Ascending aorta (tissue), 2 donors: ENCODE measurements around the gene ARHGAP32. TPM values are rescaled to one million over a fixed set of nuclear protein-coding genes. Genes with fewer than 3 reads are reported as not detected.
"Not testable (repeated sequence)": the region's sequence is repeated elsewhere in the genome, so short reads cannot be mapped to it uniquely, and the experiment has no call there.

Source experiments
- DNase-seq, 2 donors: peaks; one replicate each; pipeline ENCODE4 v3.0.0-alpha.2; 2019; ENCODE audit warnings: low spot score in 2 of 2
- H3K27ac ChIP-seq, 2 donors: fragments of 200-600 bp; sonication (generic); one replicate each; pipeline ENCODE4 v1.5.1; 2016 to 2017; ENCODE audit warnings: mild to moderate bottlenecking in 1 of 2
- H3K27me3 ChIP-seq: fragments of 200-600 bp; sonication (generic); one replicate; pipeline ENCODE4 v1.5.1; 2017
- H3K36me3 ChIP-seq, 2 donors: fragments of 200-600 bp; sonication (generic); one replicate each; pipeline ENCODE4 v1.5.1; 2016
- H3K4me1 ChIP-seq, 2 donors: fragments of 200-600 bp; sonication (generic); one replicate each; pipeline ENCODE4 v1.5.1; 2016 to 2017; ENCODE audit warnings: mild to moderate bottlenecking in 1 of 2
- H3K4me3 ChIP-seq, 2 donors: fragments of 200-600 bp; sonication (generic); one replicate each; pipeline ENCODE4 v1.5.1; 2016 to 2017; ENCODE audit warnings: mild to moderate bottlenecking in 1 of 2
- H3K9me3 ChIP-seq, 2 donors: fragments of 200-600 bp; sonication (generic); one replicate each; pipeline ENCODE4 v1.5.1; 2016
- intact Hi-C: fragments of 100-400 bp; cut with DNase I; formaldehyde crosslinking; loops from one replicate; pipeline ENCODE4 v1.15.1; 2023
- total RNA-seq: library from RNA; depleted of rRNA; stranded (reverse); fragments of >200 nt; gene quantifications from one replicate; pipeline ENCODE4 v1.1.0, GENCODE V29; 2016
- TF ChIP-seq, protein P1 (sequence below), 3 experiments: fragments of 200-600 bp in 2 of 3; fragments of 450-650 bp in 1 of 3; sonication (generic) in 2 of 3; IDR thresholded peaks; one replicate each; pipeline ENCODE4 v1.5.1; 2016 to 2019; ENCODE audit warnings: antibody characterized with exemption in 3 of 3, mild to moderate bottlenecking in 1 of 3, moderate library complexity in 1 of 3

Gene ARHGAP32
- total RNA-seq, 1 donor from 2014 or later = 4.9 TPM

DNA sequence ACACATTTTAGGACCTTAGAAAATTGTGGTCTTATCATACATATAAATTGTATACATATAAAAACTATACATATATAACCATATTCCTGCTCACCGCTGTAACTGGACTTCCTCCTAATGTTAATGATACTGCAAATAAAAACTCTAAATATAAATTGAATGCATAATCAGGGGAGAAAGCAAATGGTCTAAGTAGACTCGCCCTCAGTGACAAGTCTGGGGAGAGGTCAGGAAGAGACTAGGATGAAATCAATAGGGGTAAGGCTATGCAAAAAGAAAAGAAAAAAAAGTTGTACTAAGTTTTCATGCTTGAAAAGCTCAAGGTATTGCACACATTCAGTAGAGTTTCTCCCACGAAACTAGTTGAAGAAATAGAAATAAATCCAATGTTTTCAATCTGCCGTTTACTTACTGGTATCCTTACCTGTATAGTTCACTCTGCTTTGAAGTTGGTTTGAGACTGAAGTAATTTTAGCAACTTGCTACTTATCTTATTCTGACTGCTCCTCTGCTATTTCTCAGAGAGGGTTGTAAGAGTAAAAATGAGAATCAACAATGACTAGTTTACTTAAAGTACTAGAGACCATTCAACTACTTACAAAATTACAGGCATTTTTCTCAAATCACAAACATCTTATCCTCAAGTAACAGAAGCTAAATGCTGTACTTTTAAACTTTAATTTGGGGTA lies 12.2 kb upstream of the ARHGAP32 start:
- Histone ChIP-seq H3K4me1 (no peaks in the 10 kb centered on the region), H3K27ac (no peak overlapping the region), H3K27me3 (no peaks in the 10 kb centered on the region), H3K4me3 (no peak overlapping the region), H3K36me3 (no peaks in the 10 kb centered on the region), H3K9me3 (no peaks in the 10 kb centered on the region)
- intact Hi-C loops = no loop called here
- TF ChIP-seq, protein P1, sequence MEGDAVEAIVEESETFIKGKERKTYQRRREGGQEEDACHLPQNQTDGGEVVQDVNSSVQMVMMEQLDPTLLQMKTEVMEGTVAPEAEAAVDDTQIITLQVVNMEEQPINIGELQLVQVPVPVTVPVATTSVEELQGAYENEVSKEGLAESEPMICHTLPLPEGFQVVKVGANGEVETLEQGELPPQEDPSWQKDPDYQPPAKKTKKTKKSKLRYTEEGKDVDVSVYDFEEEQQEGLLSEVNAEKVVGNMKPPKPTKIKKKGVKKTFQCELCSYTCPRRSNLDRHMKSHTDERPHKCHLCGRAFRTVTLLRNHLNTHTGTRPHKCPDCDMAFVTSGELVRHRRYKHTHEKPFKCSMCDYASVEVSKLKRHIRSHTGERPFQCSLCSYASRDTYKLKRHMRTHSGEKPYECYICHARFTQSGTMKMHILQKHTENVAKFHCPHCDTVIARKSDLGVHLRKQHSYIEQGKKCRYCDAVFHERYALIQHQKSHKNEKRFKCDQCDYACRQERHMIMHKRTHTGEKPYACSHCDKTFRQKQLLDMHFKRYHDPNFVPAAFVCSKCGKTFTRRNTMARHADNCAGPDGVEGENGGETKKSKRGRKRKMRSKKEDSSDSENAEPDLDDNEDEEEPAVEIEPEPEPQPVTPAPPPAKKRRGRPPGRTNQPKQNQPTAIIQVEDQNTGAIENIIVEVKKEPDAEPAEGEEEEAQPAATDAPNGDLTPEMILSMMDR (IDR thresholded peaks at IDR 0.05) = no peak
- no peak for DNase-seq

DNA sequence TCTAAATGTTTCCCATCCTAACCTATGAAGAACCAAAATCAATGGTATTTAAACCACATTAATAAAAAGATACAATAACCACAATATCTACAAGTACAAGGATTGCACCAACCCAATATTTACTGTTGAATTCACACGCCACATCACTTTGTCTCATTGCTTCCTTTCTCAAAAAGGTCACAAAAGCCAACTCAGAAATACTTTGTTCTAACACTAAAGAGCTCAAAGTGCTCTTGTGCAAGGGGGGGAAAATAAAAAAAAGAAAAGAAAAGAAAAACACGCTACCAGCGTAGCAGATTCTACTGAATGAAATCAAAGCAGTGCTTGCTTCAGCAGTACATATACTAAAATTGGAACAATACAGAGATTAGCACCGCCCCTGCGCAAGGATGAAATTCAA lies 10.5 kb upstream of the ARHGAP32 start:
- Histone ChIP-seq H3K4me3 (no peak overlapping the region), H3K27me3 (no peaks in the 10 kb centered on the region), H3K36me3 (no peaks in the 10 kb centered on the region), H3K27ac (no peak overlapping the region), H3K9me3 (no peaks in the 10 kb centered on the region), H3K4me1 (no peaks in the 10 kb centered on the region)
- DNase-seq = no peak
- TF ChIP-seq, protein P1 (IDR thresholded peaks at IDR 0.05) = no peak
- intact Hi-C loops = no loop called here

DNA sequence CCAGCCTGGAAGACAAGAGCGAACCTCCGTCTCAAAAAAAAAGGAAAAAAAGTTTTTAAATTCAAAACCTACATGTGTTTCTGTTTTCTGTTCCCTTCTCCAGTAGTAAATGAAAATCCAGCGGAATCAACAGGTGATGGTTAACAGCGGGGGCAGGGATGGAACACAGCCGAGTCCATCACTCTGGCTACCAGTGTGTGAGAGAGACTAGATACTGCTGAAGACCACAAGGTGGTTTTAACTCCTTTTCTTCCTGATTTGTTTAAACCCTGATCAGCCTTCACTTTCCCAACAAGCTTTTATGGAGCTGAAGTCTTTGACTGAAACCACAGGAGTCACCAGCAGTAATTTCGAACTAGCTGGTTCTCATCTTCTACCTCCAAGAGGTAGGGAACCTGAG lies 3.6 kb upstream of the ARHGAP32 start:
- Histone ChIP-seq H3K27ac (no peak overlapping the region), H3K27me3 (no peaks in the 10 kb centered on the region), H3K4me3 (no peak overlapping the region), H3K9me3 (no peaks in the 10 kb centered on the region), H3K36me3 (no peaks in the 10 kb centered on the region), H3K4me1 (no peaks in the 10 kb centered on the region)
- no peak for DNase-seq
- intact Hi-C loops = no loop called here
- TF ChIP-seq, protein P1 (IDR thresholded peaks at IDR 0.05) = no peak

DNA sequence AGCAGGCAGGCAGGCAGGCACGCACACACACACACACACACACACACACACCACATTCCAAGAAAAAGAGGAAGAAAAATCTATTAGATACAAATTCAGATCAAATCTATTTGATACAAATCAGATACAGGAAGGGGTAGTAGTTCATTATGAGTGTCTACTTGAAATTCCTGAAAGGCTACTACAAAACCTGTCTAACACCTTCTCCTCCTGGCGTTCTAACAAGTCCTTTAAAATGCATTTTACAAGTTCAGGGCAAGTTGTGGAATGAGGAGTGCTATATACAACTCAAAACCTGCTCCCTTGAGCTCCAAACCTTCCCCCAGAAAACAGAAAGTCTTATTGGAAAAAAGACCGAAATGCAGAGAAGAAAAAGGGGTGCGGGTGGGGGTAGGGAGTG lies 476 bp downstream of the ARHGAP32 start:
- TF ChIP-seq, protein P1 (IDR thresholded peaks at IDR 0.05) = no peak
- no peak for DNase-seq
- H3K9me3 ChIP-seq = no peaks in the 10 kb centered on the region
- no peaks in the 10 kb centered on the region for H3K4me1 ChIP-seq
- no peaks in the 10 kb centered on the region for H3K27me3 ChIP-seq
- H3K27ac ChIP-seq = no peak overlapping the region
- no peaks in the 10 kb centered on the region for H3K36me3 ChIP-seq
- no peak overlapping the region for H3K4me3 ChIP-seq
- intact Hi-C loops = no loop called here

DNA sequence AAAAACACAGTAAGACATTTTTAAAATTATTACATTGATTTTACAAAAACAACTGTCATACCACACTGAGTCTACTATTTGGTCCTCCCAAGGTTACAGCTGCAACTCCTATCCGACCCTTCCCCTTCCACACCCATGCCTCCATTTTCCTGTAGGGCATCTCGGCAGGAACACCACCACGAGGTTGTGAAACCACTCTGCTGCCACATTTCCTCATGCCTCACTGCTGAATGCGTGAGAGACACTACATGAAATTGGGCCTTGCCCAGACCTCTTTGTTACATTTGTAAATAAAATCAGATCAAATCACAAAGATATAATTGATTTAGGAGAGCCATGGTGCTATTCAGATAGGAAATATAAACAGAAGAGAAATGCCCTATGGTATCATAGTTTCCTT lies 2.0 kb downstream of the ARHGAP32 start:
- Histone ChIP-seq H3K36me3 (no peaks in the 10 kb centered on the region), H3K9me3 (no peaks in the 10 kb centered on the region), H3K27ac (no peak overlapping the region), H3K4me3 (no peak overlapping the region), H3K4me1 (no peaks in the 10 kb centered on the region), H3K27me3 (no peaks in the 10 kb centered on the region)
- TF ChIP-seq, protein P1 (IDR thresholded peaks at IDR 0.05) = no peak
- intact Hi-C loops = no loop called here
- no peak for DNase-seq

DNA sequence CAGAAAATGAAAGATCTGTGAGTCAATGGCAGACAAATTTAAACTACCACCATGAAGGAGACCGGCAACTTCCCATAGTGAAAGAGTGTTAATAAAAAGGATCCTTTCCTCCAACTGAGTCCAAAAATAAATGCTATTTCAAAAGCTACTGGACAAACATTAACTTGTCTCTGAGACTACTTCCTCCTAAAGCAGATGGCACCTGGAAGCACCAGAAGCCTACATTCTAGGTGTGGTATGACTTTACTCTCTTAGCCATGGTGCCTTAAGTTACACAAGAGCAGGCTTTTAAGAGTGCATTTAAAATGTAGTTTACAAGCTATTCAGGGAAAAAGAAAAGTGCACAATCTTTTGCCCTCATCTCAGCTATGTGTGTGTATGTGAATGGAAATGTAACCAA lies 2.5 kb downstream of the ARHGAP32 start:
- DNase-seq = no peak
- Histone ChIP-seq H3K4me3 (no peak overlapping the region), H3K27ac (no peak overlapping the region), H3K27me3 (no peaks in the 10 kb centered on the region), H3K36me3 (no peaks in the 10 kb centered on the region), H3K9me3 (no peaks in the 10 kb centered on the region), H3K4me1 (no peaks in the 10 kb centered on the region)
- TF ChIP-seq, protein P1 (IDR thresholded peaks at IDR 0.05) = no peak
- intact Hi-C loops = no loop called here

DNA sequence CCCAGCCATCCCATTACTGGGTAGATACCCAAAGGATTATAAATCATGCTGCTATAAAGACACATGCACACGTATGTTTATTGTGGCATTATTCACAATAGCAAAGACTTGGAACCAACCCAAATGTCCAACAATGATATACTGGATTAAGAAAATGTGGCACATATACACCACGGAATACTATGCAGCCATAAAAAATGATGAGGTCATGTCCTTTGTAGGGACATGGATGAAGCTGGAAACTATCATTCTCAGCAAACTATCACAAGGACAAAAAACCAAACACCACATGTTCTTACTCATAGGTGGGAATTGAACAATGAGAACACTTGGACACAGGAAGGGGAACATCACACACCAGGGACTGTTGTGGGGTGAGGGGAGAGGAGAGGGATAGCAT lies 7.0 kb downstream of the ARHGAP32 start:
- DNase-seq, H3K9me3 ChIP-seq, H3K4me3 ChIP-seq, H3K36me3 ChIP-seq, H3K4me1 ChIP-seq, intact Hi-C loops, H3K27ac ChIP-seq, H3K27me3 ChIP-seq: not testable (repeated sequence)
